HG03442 (cell line): ENCODE measurements around the gene ALOX5.
"Not testable (repeated sequence)": the region's sequence is repeated elsewhere in the genome, so short reads cannot be mapped to it uniquely, and the experiment has no call there.

Experiments used
- ATAC-seq: cut with Tn5 transposase; IDR thresholded peaks from one replicate; pipeline ENCODE4 v1.9.1; 2021; ENCODE audit warnings: mild to moderate bottlenecking, moderate library complexity; ENCODE audit not compliant: unreplicated experiment

The ALOX5 gene

DNA sequence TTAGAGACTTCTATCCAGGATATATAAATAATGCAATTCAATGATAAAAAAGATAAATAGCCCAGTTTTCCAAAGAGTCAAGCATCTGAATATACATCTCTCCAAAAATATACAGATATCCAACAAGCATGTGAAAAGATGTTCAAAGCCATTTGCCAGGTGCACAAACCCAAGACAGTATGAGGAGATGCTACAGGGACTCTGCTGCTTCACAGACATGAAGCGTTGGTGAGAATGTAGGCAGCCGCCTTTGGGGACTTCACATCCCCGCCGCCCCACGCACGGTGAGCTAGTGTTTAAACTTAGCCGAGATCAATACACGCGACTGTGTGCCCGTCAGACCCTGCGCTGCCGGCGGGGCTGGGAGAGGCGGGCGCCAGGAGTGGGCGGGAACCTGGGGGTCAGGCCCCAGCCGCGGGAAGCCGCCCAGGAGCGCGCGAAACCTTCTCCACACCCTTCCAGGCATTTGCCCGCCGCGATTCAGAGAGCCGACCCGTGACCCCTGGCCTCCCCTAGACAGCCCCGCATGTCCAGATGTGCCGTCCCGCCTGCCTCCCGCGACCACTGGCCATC lies 927 bp upstream of the ALOX5 start:
- ATAC-seq, result peak; percentile 35

DNA sequence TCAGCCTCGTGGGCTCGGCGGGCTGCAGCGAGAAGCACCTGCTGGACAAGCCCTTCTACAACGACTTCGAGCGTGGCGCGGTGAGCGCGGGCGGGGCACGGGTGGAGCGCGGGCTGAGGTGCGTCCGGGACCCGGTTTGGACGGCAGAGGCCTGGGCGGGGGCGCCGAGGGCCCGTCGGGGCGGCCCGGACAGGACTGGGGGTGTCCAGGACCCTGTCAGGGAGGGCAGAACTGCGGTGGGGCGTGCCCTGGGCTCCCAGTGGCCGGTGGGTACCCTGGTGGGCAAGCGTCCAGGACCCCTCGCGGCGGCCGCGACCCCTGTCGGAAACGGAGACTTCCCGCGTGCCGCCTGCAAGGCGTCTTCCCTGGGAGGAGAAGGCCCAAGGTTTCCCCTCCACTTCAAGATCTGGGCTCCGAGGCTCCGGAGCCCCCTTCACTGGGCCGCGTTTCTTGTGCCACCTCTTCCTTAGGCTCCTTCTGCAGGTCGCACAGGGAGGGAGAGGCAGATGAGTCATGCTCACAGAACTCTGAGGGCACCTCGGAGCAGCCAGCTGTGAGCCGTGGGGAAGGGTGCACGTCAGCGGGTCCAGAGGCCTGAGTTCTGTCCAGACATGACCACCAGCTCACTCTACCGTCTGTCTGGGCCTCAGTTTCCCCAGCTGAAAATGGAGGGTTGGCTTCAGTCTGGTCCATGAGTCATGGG lies 485 bp downstream of the ALOX5 start:
- no peak for ATAC-seq

DNA sequence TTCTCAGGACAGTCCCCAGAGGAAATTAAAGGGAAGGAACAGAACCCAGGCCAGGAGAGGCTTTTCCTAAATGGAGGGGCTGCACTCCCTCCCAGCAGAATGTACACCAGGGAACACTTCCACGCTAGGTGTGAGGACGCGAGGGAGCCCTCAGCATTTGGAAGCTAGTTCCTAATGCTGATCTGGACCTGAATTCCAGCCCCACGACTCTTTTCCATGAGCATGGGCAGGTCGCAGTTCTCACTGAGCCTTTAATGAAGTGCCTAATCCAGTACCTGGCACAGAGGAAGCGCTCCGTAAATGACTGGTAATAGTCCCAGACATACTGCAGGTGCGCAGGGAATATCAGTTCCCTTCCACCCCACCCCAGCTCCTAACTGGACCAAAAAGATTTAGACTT lies 1.1 kb downstream of the ALOX5 start:
- ATAC-seq, result no peak

GRCh38 chr10:45375716-45376231 lies 1.8 kb downstream of the ALOX5 start:
- ATAC-seq, result no peak

DNA sequence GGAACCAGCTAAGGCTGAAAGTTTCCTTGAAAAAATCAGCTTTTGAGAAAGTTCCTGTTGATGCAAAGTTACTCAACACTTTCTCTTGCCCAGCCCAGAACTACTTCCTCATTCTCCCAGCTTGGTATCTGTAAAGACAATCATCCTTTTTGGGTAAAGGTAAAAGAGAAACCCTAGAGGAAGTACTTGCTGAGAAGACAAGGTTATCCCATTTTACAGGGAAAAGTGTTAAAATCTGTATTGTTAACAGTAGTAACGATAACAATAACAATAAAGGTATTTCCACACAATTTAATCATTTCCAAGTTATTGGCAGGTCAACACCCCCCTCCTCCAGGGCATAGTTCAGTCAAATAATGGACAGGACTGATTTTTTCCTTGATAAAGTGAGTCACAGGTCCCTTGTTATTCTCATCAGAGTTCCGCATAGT lies 2.4 kb downstream of the ALOX5 start:
- no peak for ATAC-seq

DNA sequence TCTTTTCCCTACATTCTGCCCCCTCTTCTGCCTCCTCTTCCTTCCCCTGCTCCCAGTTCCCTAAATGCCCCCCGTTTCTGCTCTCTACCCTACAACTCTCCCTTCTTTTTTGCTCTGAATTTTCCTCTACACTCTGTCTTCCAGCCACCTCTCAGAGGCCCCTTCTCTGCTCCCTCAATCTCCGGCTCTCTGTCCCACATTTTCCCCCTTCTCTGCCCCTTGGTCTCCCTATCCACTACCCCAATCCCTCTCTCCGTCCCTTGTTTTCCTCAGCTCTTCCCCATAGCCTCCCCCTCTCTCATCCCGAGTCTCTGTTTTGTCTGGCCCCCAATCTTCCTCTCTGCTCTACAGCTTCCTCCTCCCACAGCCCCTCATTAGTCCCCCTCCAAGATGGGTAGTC lies 3.3 kb downstream of the ALOX5 start:
- no peak for ATAC-seq

GRCh38 chr10:45377858-45378257 lies 3.8 kb downstream of the ALOX5 start:
- no peak for ATAC-seq

DNA sequence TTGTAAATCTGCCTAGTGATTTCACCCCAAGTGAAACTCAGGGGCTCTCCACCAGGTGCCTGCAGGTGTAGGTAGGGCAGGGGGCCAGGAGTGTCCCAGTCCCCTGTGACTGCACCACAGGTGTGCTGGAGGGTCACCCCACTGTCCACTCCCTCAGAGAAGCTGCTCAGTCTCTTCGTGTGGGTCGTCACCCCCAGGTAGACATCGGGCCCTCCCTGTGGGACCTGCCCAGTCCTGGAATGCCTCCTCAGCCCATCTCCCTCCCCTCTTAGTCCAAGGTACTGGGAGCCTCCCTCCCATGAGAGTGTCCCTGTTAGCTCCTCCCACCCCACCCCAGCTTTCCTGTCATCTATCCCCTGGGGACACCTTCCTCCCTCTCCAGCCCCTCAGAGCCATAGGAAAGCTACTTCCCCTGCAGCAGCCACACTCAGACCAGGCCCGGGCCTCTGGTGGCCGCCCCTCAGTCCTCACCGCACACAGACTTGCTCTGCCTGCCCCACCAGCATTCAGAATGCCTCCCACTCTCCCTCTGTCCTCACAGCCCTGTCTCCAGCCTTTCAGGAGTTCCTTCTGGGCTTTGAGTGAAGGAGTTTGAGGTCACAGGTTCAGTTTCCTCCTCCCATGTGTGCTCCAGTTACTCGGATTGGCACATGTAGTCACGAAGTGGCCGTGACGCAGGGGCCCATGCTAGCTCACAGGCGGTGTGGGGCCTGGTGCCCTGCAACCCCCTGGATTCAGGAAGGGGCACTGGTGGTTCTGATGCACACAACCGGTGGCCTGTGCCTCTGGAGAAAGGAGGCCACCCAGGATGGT lies 5.1 kb downstream of the ALOX5 start:
- no peak for ATAC-seq

DNA sequence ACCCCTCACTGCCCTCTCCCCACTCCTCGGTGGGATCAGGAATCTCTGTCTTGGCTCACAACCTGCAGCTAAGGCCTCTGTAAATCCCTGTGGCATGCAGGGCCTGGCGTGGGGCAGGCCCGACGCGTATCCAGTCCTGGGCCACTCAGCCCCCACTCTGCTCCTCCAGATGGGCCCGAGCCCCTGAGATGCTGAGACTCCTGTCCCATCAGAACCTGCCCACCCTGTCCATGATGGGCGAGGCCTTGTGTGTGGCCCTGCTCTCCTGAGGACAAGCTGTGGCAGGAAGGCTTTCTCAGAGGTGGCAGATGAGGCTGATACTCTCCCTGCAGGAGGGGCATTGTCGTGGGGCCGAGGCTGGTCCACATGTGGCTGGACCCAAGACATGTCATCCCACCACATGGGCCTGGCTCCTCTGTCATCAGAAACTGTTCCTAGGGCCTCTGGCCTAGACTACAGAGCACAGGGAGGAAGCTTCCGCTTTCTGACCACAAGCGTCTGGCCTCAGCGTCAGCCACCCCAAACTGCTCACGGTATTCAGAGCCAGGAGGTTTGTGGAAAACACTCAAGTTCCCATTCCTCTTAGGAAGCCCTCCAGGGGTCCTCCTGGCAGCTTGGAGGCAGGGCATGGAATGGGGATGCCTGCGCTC lies 6.0 kb downstream of the ALOX5 start:
- ATAC-seq, result no peak

GRCh38 chr10:45380903-45381620 lies 7.0 kb downstream of the ALOX5 start:
- ATAC-seq, result no peak

- ATAC-seq, result no peak
Measured at GRCh38 chr10:45382591-45382990, 8.6 kb downstream of the ALOX5 start.

DNA sequence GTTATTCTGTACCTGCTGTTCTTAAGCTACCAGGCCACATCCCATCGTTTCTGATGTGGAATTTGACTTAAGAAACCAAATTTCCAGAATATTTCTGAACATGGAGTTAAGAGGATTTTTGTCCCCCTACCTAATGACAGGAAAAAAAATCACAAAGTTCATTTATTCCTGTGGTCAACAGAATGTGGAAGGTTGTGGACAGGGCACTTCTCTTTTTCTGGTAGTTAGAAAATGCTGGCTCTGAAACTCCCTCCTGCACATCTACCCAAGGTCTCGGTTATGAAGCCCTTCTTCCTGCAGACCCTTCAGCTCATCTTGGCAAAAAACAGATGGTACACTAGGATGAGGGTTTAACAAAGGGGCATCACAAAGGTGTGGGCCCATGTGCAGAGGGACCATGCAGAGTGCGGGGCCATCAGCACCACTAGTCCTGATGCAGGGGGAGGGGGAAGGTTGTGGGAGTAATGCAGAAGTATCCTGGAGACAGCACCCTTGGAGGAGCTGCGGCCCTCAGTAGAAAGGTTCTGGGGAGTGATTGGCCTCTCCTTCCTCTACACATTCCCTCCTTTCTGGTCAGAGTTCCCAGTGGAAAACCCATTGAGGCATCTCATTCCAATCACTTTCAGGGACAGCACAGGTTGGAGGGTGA lies 9.8 kb downstream of the ALOX5 start:
- no peak for ATAC-seq

GRCh38 chr10:45386657-45387056 lies 12.6 kb downstream of the ALOX5 start:
- no peak for ATAC-seq

DNA sequence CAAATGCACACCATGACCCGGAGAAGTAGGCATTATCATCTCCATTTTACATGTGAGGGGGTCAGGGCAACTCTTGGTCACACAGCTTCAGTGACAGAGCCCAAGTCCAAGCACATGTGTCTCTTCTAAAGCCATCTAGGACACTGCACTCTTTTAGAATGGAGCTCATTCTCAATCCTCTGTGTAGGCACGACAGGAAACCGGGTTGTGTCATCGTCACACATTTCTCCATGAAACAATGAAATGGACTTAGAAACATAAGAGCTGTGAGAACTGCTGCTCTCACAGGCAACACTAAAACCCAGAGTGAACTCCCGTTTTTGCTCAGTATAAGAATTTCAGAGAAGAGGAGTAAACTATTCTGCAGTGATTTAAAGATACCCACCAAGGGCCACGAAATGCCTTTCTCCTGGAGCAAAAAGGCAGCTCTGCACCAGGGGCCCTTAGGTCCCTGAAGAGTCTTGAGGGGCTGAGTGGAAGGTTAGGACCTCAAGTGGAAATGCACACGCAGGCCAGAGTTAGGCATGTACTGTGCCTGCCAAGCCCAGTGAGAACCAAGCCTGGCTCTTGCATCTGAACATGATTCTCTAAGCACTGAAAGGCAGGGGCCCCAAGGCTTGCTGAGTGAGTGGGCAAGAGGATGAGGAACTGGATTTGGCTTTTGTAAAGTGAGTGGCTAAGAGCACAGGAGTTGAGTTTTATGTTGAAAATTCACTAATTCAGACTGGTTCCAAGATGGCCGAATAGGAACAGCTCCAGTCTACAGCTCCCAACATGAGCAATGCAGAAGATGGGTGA lies 13.3 kb downstream of the ALOX5 start:
- ATAC-seq, result no peak

- ATAC-seq, result not testable (repeated sequence)
Measured at GRCh38 chr10:45389671-45390070, 15.7 kb downstream of the ALOX5 start.

DNA sequence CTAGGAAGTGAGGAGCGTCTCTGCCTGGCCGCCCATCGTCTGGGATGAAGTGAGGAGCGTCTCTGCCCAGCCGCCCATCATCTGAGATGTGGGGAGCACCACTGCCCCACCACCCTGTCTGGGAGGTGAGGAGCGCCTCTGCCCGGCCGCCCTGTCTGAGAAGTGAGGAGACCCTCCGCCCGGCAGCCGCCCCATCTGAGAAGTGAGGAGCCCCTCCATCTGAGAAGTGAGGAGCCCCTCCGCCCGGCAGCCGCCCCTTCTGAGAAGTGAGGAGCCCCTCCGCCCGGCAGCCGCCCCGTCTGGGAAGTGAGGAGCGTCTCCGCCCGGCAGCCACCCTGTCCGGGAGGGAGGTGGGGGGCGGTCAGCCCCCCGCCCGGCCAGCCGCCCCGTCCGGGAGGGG lies 17.6 kb downstream of the ALOX5 start:
- ATAC-seq, result not testable (repeated sequence)

- no peak for ATAC-seq
Measured at GRCh38 chr10:45395554-45395953, 21.5 kb downstream of the ALOX5 start.

DNA sequence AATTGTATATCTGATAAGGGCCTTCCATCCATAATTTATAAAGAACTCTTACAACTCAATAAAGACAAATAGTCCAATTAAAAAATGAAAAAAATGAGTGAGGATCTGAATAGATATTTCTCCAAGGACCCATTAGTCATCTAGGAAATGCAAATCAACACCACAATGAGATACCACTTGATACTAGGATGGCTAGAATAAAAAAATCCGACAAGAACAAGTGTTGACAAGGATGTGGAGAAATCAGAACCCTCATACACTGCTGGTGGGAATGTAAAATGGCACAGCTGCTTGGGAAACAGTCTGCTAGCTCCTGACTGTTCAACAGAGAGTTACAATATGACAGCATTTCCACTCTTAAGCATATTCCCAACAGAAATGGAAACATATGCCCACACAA lies 24.6 kb downstream of the ALOX5 start:
- no peak for ATAC-seq

GRCh38 chr10:45399113-45399512 lies 25.1 kb downstream of the ALOX5 start:
- ATAC-seq, result no peak
